GM12891 (cell line): Measurements from ENCODE around the gene DACH1.

Source experiments
- DNase-seq: peaks from one replicate; pipeline ENCODE4 v3.0.0; 2011; ENCODE audit warnings: low spot score; ENCODE audit not compliant: insufficient read length
- FAIRE-seq: peaks from 2 replicates; lab custom pipeline; 2011; peaks lifted over from hg19 to GRCh38; lab: Jason Lieb, UNC
- PAX5 ChIP-seq: IDR thresholded peaks from 2 replicates; pipeline ENCODE4 v1.6.1; 2011; ENCODE audit warnings: low read length, moderate library complexity, mild to moderate bottlenecking; ENCODE audit not compliant: insufficient read depth, severe bottlenecking
- POLR2A ChIP-seq: IDR thresholded peaks from 2 replicates; pipeline ENCODE4 v1.6.1; 2011; ENCODE audit warnings: low read depth, low read length, control low read depth
- POLR2AphosphoS5 ChIP-seq: IDR thresholded peaks from 2 replicates; pipeline ENCODE4 v1.6.1; 2011; ENCODE audit warnings: low read depth, low read length, control low read depth
- POU2F2 ChIP-seq: IDR thresholded peaks from 2 replicates; pipeline ENCODE4 v1.6.1; 2011; ENCODE audit warnings: low read depth, mild to moderate bottlenecking, control low read depth, low read length, moderate library complexity
- SPI1 ChIP-seq: IDR thresholded peaks from 2 replicates; pipeline ENCODE4 v1.6.1; 2011; ENCODE audit warnings: low read depth, low read length, control low read depth
- TAF1 ChIP-seq: IDR thresholded peaks from 2 replicates; pipeline ENCODE4 v1.6.1; 2011; ENCODE audit warnings: low read depth, low read length, control low read depth

DACH1 gene

GRCh38 chr13:71437704-71438103, 429.3 kb downstream of the DACH1 start:
- no peak for TF ChIP-seq TAF1
- no peak for TF ChIP-seq POLR2AphosphoS5
- no peak for TF ChIP-seq POU2F2
- no peak for TF ChIP-seq SPI1
- TF ChIP-seq POLR2A: no peak
- TF ChIP-seq PAX5: no peak
- no peak for FAIRE-seq
- DNase-seq: no peak

- DNase-seq: no peak
- FAIRE-seq: no peak
- TF ChIP-seq TAF1 (no peak), POLR2A (no peak), POLR2AphosphoS5 (no peak), POU2F2 (no peak), SPI1 (no peak), PAX5 (no peak)
Measured at GRCh38 chr13:71430681-71431080, 436.3 kb downstream of the DACH1 start.

- no peak for TF ChIP-seq PAX5
- TF ChIP-seq TAF1: no peak
- TF ChIP-seq POLR2A: no peak
- TF ChIP-seq POLR2AphosphoS5: no peak
- TF ChIP-seq POU2F2: no peak
- no peak for TF ChIP-seq SPI1
- FAIRE-seq (no peak), DNase-seq (no peak)
Measured at GRCh38 chr13:71417205-71417604, 449.8 kb downstream of the DACH1 start.

- no peak for DNase-seq
- FAIRE-seq: no peak
- no peak for TF ChIP-seq POU2F2
- TF ChIP-seq TAF1: no peak
- TF ChIP-seq POLR2A: no peak
- TF ChIP-seq SPI1: no peak
- no peak for TF ChIP-seq POLR2AphosphoS5
- TF ChIP-seq PAX5: no peak
Measured at GRCh38 chr13:71412231-71412630, 454.8 kb downstream of the DACH1 start.

- FAIRE-seq (no peak), DNase-seq (no peak)
- no peak for TF ChIP-seq TAF1
- no peak for TF ChIP-seq POU2F2
- TF ChIP-seq SPI1: no peak
Measured at GRCh38 chr13:71408416-71408815, 458.6 kb downstream of the DACH1 start.

- DNase-seq (no peak), FAIRE-seq (no peak)
- TF ChIP-seq POLR2AphosphoS5 (no peak), SPI1 (no peak), POLR2A (no peak)
Measured at GRCh38 chr13:71399631-71400215, 467.3 kb downstream of the DACH1 start.

GRCh38 chr13:71396149-71396548, 470.9 kb downstream of the DACH1 start:
- FAIRE-seq (no peak), DNase-seq (no peak)
- TF ChIP-seq POLR2A (no peak), POU2F2 (no peak), SPI1 (no peak), POLR2AphosphoS5 (no peak)

GRCh38 chr13:71395053-71395452, 472.0 kb downstream of the DACH1 start:
- TF ChIP-seq POLR2AphosphoS5: no peak
- TF ChIP-seq POLR2A: no peak
- no peak for TF ChIP-seq POU2F2
- TF ChIP-seq SPI1: no peak
- no peak for TF ChIP-seq PAX5
- no peak for TF ChIP-seq TAF1
- FAIRE-seq: no peak
- DNase-seq: no peak

GRCh38 chr13:71394176-71394575, 472.8 kb downstream of the DACH1 start:
- no peak for DNase-seq
- FAIRE-seq: no peak
- TF ChIP-seq SPI1 (no peak), TAF1 (no peak), POLR2AphosphoS5 (no peak), POU2F2 (no peak), POLR2A (no peak), PAX5 (no peak)
